IMR-90 (cell line): ENCODE data around the gene PDXK. TPM values are rescaled to one million over a fixed set of nuclear protein-coding genes. Genes with fewer than 3 reads are reported as not detected.

Experiments used
- ATAC-seq: fragments of 200-7000 bp; cut with Tn5 transposase; 2 replicates; pipeline ENCODE4 v1.9.1; 2020; ENCODE audit warnings: low read depth, mild to moderate bottlenecking, moderate library complexity
- BruUV-seq: library from RNA; stranded (reverse); fragments of 400-500 nt; replicated peaks from 2 replicates; lab custom pipeline; 2021; lab: Mats Ljungman, UMichigan
- CTCF ChIA-PET: fragments of 300-600 bp; formaldehyde crosslinking; extraction: SDS; loops from one replicate; lab custom pipeline; 2021; ENCODE audit warnings: antibody characterized with exemption; lab: Yijun Ruan, JAX
- POLR2A ChIA-PET: fragments of 300-600 bp; sonication (Branson Sonifier 250); formaldehyde crosslinking; loops from one replicate; lab custom pipeline; 2022; ENCODE audit warnings: antibody characterized with exemption; ENCODE audit not compliant: unreplicated experiment; lab: Charles Lee
- DNase-seq: peaks from one replicate; pipeline ENCODE4 v3.0.0; 2013
- H2AFZ ChIP-seq: replicated peaks from 2 replicates; pipeline ENCODE3; 2013; ENCODE audit warnings: low read length, mild to moderate bottlenecking; ENCODE audit not compliant: poor library complexity
- H2AK5ac ChIP-seq: 2 replicates; pipeline ENCODE4 v1.6.1; 2013; ENCODE audit warnings: low read depth, low read length, inconsistent platforms
- H2AK9ac ChIP-seq: replicated peaks from 2 replicates; pipeline ENCODE3; 2013; ENCODE audit warnings: mild to moderate bottlenecking, low read depth, low read length, moderate library complexity; ENCODE audit not compliant: poor library complexity
- H2BK120ac ChIP-seq: 2 replicates; pipeline ENCODE4 v1.6.1; 2013; ENCODE audit warnings: low read depth, low read length, inconsistent platforms
- H2BK15ac ChIP-seq: 3 replicates; pipeline ENCODE4 v1.6.1; 2013; ENCODE audit warnings: low read depth, low read length, inconsistent platforms
- H2BK20ac ChIP-seq: 2 replicates; pipeline ENCODE4 v1.6.1; 2013; ENCODE audit warnings: low read depth, mild to moderate bottlenecking, inconsistent platforms, low read length, moderate library complexity
- H2BK5ac ChIP-seq: 2 replicates; pipeline ENCODE4 v1.6.1; 2013; ENCODE audit warnings: mild to moderate bottlenecking, low read depth, low read length, inconsistent platforms; ENCODE audit not compliant: poor library complexity, severe bottlenecking
- H3K14ac ChIP-seq: replicated peaks from 2 replicates; pipeline ENCODE4 v1.6.1; 2013; ENCODE audit warnings: low read depth, low read length, inconsistent platforms
- H3K18ac ChIP-seq: 2 replicates; pipeline ENCODE4 v1.6.1; 2013; ENCODE audit warnings: low read depth, low read length, control low read depth
- H3K23ac ChIP-seq: 2 replicates; pipeline ENCODE4 v1.6.1; 2013; ENCODE audit warnings: low read depth, low read length, inconsistent platforms
- H3K27ac ChIP-seq: 2 replicates; pipeline ENCODE4 v1.5.1; 2013; ENCODE audit warnings: mild to moderate bottlenecking, control low read depth, low read length; ENCODE audit not compliant: insufficient read depth
- H3K27me3 ChIP-seq: 2 replicates; pipeline ENCODE4 v1.6.1; 2013; ENCODE audit warnings: low read length; ENCODE audit not compliant: control insufficient read depth, insufficient read depth
- H3K36me3 ChIP-seq: 2 replicates; pipeline ENCODE4 v1.6.1; 2013; ENCODE audit warnings: low read length, mixed read lengths; ENCODE audit not compliant: control insufficient read depth, insufficient read depth
- H3K4ac ChIP-seq: 2 replicates; pipeline ENCODE4 v1.6.1; 2013; ENCODE audit warnings: low read depth, low read length, inconsistent platforms
- H3K4me1 ChIP-seq: 2 replicates; pipeline ENCODE4 v1.6.1; 2013; ENCODE audit warnings: low read length, mixed read lengths; ENCODE audit not compliant: control insufficient read depth, insufficient read depth
- H3K4me2 ChIP-seq: 2 replicates; pipeline ENCODE4 v1.6.1; 2013; ENCODE audit warnings: low read depth, mild to moderate bottlenecking, control low read depth, low read length, moderate library complexity
- H3K4me3 ChIP-seq: 2 replicates; pipeline ENCODE4 v1.5.1; 2013; ENCODE audit warnings: low read depth, mild to moderate bottlenecking, control low read depth, low read length, moderate library complexity; ENCODE audit not compliant: insufficient read depth
- H3K56ac ChIP-seq: 2 replicates; pipeline ENCODE4 v1.6.1; 2013; ENCODE audit warnings: low read length, inconsistent platforms; ENCODE audit not compliant: insufficient read depth; ENCODE audit errors: extremely low read depth
- H3K79me1 ChIP-seq, 2 experiments: 2 replicates each; pipeline ENCODE4 v1.6.1; 2013; ENCODE audit warnings: low read length in 2 of 2, inconsistent platforms in 1 of 2, low read depth in 1 of 2
- H3K9ac ChIP-seq: 2 replicates; pipeline ENCODE4 v1.6.1; 2013; ENCODE audit warnings: low read depth, low read length, control low read depth
- H3K9me1 ChIP-seq: 2 replicates; pipeline ENCODE4 v1.6.1; 2013; ENCODE audit warnings: low read length, inconsistent platforms; ENCODE audit not compliant: insufficient read depth
- H3K9me3 ChIP-seq: 2 replicates; pipeline ENCODE4 v1.6.1; 2013; ENCODE audit warnings: low read length; ENCODE audit not compliant: control insufficient read depth, insufficient read depth
- H4K20me1 ChIP-seq: 2 replicates; pipeline ENCODE4 v1.6.1; 2013; ENCODE audit warnings: low read length, inconsistent platforms; ENCODE audit not compliant: insufficient read depth
- H4K5ac ChIP-seq: 2 replicates; pipeline ENCODE4 v1.6.1; 2013; ENCODE audit warnings: mild to moderate bottlenecking, low read depth, low read length, control low read depth
- H4K8ac ChIP-seq, 2 experiments: 2 replicates each; pipeline ENCODE4 v1.6.1; 2013; ENCODE audit warnings: low read depth in 2 of 2, low read length in 2 of 2, control low read depth in 1 of 2, inconsistent platforms in 1 of 2
- H4K91ac ChIP-seq: 2 replicates; pipeline ENCODE4 v1.6.1; 2013; ENCODE audit warnings: low read depth, low read length, inconsistent platforms; ENCODE audit not compliant: insufficient read depth
- CEBPB ChIP-seq: IDR thresholded peaks from 2 replicates; pipeline ENCODE4 v1.6.1; 2012; ENCODE audit warnings: low read depth, low read length, improper control_type of control experiment
- CTCF ChIP-seq: conservative IDR thresholded peaks from 2 replicates; pipeline ENCODE4 v1.5.1; 2012; ENCODE audit warnings: mild to moderate bottlenecking, low read depth, low read length, improper control_type of control experiment
- ELK1 ChIP-seq: fragments of 150-350 bp; IDR thresholded peaks from 2 replicates; pipeline ENCODE4 v1.6.1; 2016; ENCODE audit warnings: low read depth, mild to moderate bottlenecking, low read length, moderate library complexity, borderline replicate concordance
- RCOR1 ChIP-seq: IDR thresholded peaks from 2 replicates; pipeline ENCODE4 v1.6.1; 2012; ENCODE audit warnings: mild to moderate bottlenecking, low read length, improper control_type of control experiment; ENCODE audit not compliant: insufficient replicate concordance
- SMC3 ChIP-seq: fragments of 150-350 bp; IDR thresholded peaks from 2 replicates; pipeline ENCODE4 v1.6.1; 2016; ENCODE audit warnings: low read depth, mild to moderate bottlenecking, antibody characterized with exemption, low read length, moderate library complexity
- WGBS, 2 experiments: methylation state at CpG; one replicate each; pipeline versions ENCODE4 v1.1.5 to v1.1.7; 2013; ENCODE audit warnings: missing lambda C conversion rate in 2 of 2; ENCODE audit not compliant: insufficient read length in 1 of 2; ENCODE audit errors: extremely low coverage in 2 of 2; 5-methylcytosine and 5-hydroxymethylcytosine counted together
- dilution Hi-C: fragments of 300-500 bp; cut with HindIII; formaldehyde crosslinking; loops from one replicate; pipeline ENCODE4 v1.14.3; 2018; ENCODE audit warnings: low sequenced_read_pairs; ENCODE audit not compliant: unreplicated experiment
- in situ Hi-C: fragments of 300-500 bp; cut with MboI; formaldehyde crosslinking; loops from 3 replicates; pipeline ENCODE4 v1.14.3; 2019; ENCODE audit warnings: low sequenced_read_pairs, inconsistent platforms, mixed read lengths
- intact Hi-C: fragments of 100-400 bp; cut with micrococcal nuclease; formaldehyde crosslinking; loops from 2 replicates; pipeline ENCODE4 v1.10.0; 2022
- polyA plus RNA-seq, 3 experiments: library from polyadenylated mRNA; depleted of rRNA; stranded (reverse); fragments of >200 nt; gene quantifications; 2 replicates each; pipeline ENCODE4 v1.2.3, GENCODE V29; 2012; ENCODE audit warnings: low replicate concordance in 1 of 3
- total RNA-seq: library from RNA; depleted of rRNA; stranded (reverse); fragments of >200 nt; gene quantifications from 2 replicates; pipeline ENCODE4 v1.2.3, GENCODE V29; 2012

The PDXK gene
- total and polyA plus RNA-seq, 2 of the 4 experiments (the other 2 are of a cell fraction), result 155 to 312 TPM

DNA sequence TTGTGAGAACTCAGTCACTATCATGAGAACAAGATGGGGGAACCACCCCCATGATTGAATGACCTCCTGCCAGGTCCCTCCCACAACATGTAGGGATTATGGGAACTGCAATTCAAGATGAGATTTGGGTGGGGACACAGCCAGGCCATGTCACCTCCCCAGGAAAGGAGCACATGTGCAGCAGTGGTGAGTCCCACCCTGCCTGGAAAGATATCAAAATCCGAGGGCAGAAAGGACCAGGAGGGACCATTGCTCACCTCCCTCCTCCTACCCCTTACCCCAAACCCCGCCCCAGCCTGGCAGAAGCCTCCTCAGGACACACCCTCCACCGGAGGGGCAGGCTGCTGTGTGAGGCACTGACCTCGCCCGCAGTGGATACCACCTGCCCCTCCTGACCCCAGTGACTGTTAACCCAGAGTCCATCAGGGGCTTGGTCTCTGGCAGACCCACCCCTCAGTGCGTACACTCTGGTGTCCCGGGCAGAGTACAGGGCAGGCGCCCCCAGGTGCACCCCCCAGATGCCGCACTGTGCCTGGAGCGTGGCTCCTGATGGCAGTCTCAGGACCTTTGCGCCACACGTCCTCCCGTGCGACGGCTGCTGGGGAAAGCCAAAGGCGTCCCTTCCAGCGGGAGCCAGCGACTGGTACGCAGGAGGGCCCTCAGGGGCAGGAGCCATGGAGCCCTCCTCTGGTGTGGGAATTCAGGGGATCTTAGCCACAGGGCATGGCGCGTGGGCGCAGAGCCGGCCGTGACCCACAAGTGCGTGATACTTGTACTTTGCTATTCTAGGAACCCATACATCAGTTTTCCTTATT lies 20.9 kb downstream of the PDXK start:
- H3K4me1 ChIP-seq, result peaks cover 5% of the 10 kb centered on the region
- no peak overlapping the region for H4K91ac ChIP-seq
- H2BK120ac ChIP-seq, result no peak overlapping the region
- H2BK15ac ChIP-seq, result no peak overlapping the region
- H3K27ac ChIP-seq, result no peak overlapping the region
- H3K9me3 ChIP-seq, result no peaks in the 10 kb centered on the region
- no peak overlapping the region for H4K5ac ChIP-seq
- 92% methylated on average over 7 of the region's 25 CpGs; no CpG with 5 or more reads in 1 of the 2 experiments for WGBS, 2 experiments
- peaks cover 35% of the 10 kb centered on the region for H3K36me3 ChIP-seq
- H2AK9ac ChIP-seq, result no peak overlapping the region
- no peak overlapping the region for H3K56ac ChIP-seq
- H2BK5ac ChIP-seq, result no peak overlapping the region
- no peak overlapping the region for H3K4me3 ChIP-seq
- H3K4me2 ChIP-seq, result no peak overlapping the region
- peaks cover 59% of the 10 kb centered on the region for H4K20me1 ChIP-seq
- intact Hi-C loops (no loop called here), in situ Hi-C loops (no loop called here), dilution Hi-C loops (no loop called here)
- no peak overlapping the region for H4K8ac ChIP-seq
- no peak overlapping the region for H2AFZ ChIP-seq
- ChIA-PET CTCF (no interaction called here), POLR2A (no interaction called here)
- H3K9ac ChIP-seq, result no peak overlapping the region
- H3K27me3 ChIP-seq, result no peaks in the 10 kb centered on the region
- ATAC-seq (no peak), DNase-seq (no peak)
- peaks cover 10% of the 10 kb centered on the region; the same call in 1 of the 2 replicates for H3K9me1 ChIP-seq
- no peak overlapping the region for H2BK20ac ChIP-seq
- TF ChIP-seq RCOR1 (no peak), CTCF (no peak), SMC3 (no peak), CEBPB (no peak), ELK1 (no peak)
- peaks cover 18 to 75% of the 10 kb centered on the region in 2 experiments for H3K79me1 ChIP-seq
- H3K23ac ChIP-seq, result no peak overlapping the region
- H2AK5ac ChIP-seq, result no peak overlapping the region
- no TSS peak for BruUV-seq
- H3K18ac ChIP-seq, result no peak overlapping the region
- H3K14ac ChIP-seq, result no peak overlapping the region
- H3K4ac ChIP-seq, result no peak overlapping the region
